8988T (cell line): ENCODE data around the gene ANKRD13D.
"Not testable (repeated sequence)": the region's sequence is repeated elsewhere in the genome, so short reads cannot be mapped to it uniquely, and the experiment has no call there.

Source experiments
- DNase-seq: peaks from one replicate; pipeline ENCODE4 v3.0.0; 2011

ANKRD13D gene

GRCh38 chr11:67289226-67289650 is at the start of gene ANKRD13D:
ANKRD13D (plus strand) TSS chr11:67289303; CDS start chr11:67289461, 158 bp downstream.
- no peak for DNase-seq

GRCh38 chr11:67239783-67240575 is 49.1 kb upstream of the ANKRD13D start:
- peak; percentile 73 for DNase-seq

GRCh38 chr11:67240576-67241389 is 48.3 kb upstream of the ANKRD13D start:
- peak; percentile 4 for DNase-seq

- DNase-seq: no peak
Observed at GRCh38 chr11:67242548-67242947, 46.6 kb upstream of the ANKRD13D start.

- no peak for DNase-seq
Observed at GRCh38 chr11:67243051-67243450, 46.1 kb upstream of the ANKRD13D start.

GRCh38 chr11:67245046-67245445 is 44.1 kb upstream of the ANKRD13D start:
- DNase-seq: peak; percentile 1

- peak; percentile 1 for DNase-seq
Observed at GRCh38 chr11:67247946-67248550, 41.1 kb upstream of the ANKRD13D start.

GRCh38 chr11:67248653-67249052 is 40.5 kb upstream of the ANKRD13D start:
- DNase-seq: no peak

- peak; percentile 4 for DNase-seq
Observed at GRCh38 chr11:67250059-67251043, 38.8 kb upstream of the ANKRD13D start.

GRCh38 chr11:67251841-67252240 is 37.3 kb upstream of the ANKRD13D start:
- peak; percentile 2 for DNase-seq

- DNase-seq: peak; percentile 58
Observed at GRCh38 chr11:67252831-67253239, 36.3 kb upstream of the ANKRD13D start.

- DNase-seq: peak; percentile 4
Observed at GRCh38 chr11:67253872-67254624, 35.1 kb upstream of the ANKRD13D start.

- DNase-seq: no peak
Observed at GRCh38 chr11:67254798-67255197, 34.3 kb upstream of the ANKRD13D start.

- DNase-seq: peak; percentile 7
Observed at GRCh38 chr11:67255353-67255752, 33.8 kb upstream of the ANKRD13D start.

GRCh38 chr11:67255864-67256263 is 33.2 kb upstream of the ANKRD13D start:
- peak; percentile 7 for DNase-seq

GRCh38 chr11:67256477-67257135 is 32.5 kb upstream of the ANKRD13D start:
- DNase-seq: peak; percentile 12

- DNase-seq: no peak
Observed at GRCh38 chr11:67260406-67260805, 28.7 kb upstream of the ANKRD13D start.

GRCh38 chr11:67260885-67261639 is 28.0 kb upstream of the ANKRD13D start:
- DNase-seq: not testable (repeated sequence)

GRCh38 chr11:67261640-67261945 is 27.5 kb upstream of the ANKRD13D start:
- no peak for DNase-seq
